ENCODE measurements around the gene THRB.

The THRB gene

GRCh38 chr3:24261521-24261920 lies 233.1 kb downstream of the THRB start:
- no peak overlapping the region for H3K4me2 ChIP-seq (ENCODE audit: low read length)
- no peaks in the 10 kb centered on the region for H3K4me1 ChIP-seq (ENCODE audit: insufficient read depth, low read length, severe bottlenecking)
- no peaks in the 10 kb centered on the region for H3K36me3 ChIP-seq (ENCODE audit: insufficient read depth, low read length)
- H3F3A ChIP-seq (ENCODE audit: insufficient read depth, low read length) = no peaks in the 10 kb centered on the region
- H3K4me3 ChIP-seq (ENCODE audit: low read depth, low read length, poor library complexity, severe bottlenecking) = no peak overlapping the region
- no peaks in the 10 kb centered on the region for H3K27me3 ChIP-seq (ENCODE audit: insufficient read depth, low read length)
- H2AFZ ChIP-seq (ENCODE audit: low read length) = no peak overlapping the region
- H3K79me2 ChIP-seq (ENCODE audit: insufficient read depth, low read length) = no peaks in the 10 kb centered on the region
- H3K27ac ChIP-seq (ENCODE audit: low read depth, low read length, poor library complexity, severe bottlenecking) = no peak overlapping the region
- no peaks in the 10 kb centered on the region for H3K9me3 ChIP-seq (ENCODE audit: low read length)
- no peaks in the 10 kb centered on the region for H3K9me2 ChIP-seq (ENCODE audit: low read depth, low read length)
- TF ChIP-seq CTCF (IDR thresholded peaks at IDR 0.05; ENCODE audit: low read length) = no peak
- TF ChIP-seq EZH2 (IDR thresholded peaks at IDR 0.05; ENCODE audit: borderline replicate concordance, low read length) = no peak
- no peaks in the 10 kb centered on the region for H4K20me1 ChIP-seq (ENCODE audit: insufficient read depth, low read length)
- no peak overlapping the region for H3K9ac ChIP-seq (ENCODE audit: low read length)

- Histone ChIP-seq H3K4me1 (ENCODE audit: insufficient read depth, low read length, severe bottlenecking) (no peaks in the 10 kb centered on the region), H3K36me3 (ENCODE audit: insufficient read depth, low read length) (no peaks in the 10 kb centered on the region), H3K4me2 (ENCODE audit: low read length) (no peak overlapping the region), H3K9me2 (ENCODE audit: low read depth, low read length) (no peaks in the 10 kb centered on the region), H3K27me3 (ENCODE audit: insufficient read depth, low read length) (no peaks in the 10 kb centered on the region), H3F3A (ENCODE audit: insufficient read depth, low read length) (no peaks in the 10 kb centered on the region), H4K20me1 (ENCODE audit: insufficient read depth, low read length) (no peaks in the 10 kb centered on the region), H3K9ac (ENCODE audit: low read length) (no peak overlapping the region), H2AFZ (ENCODE audit: low read length) (no peak overlapping the region), H3K79me2 (ENCODE audit: insufficient read depth, low read length) (no peaks in the 10 kb centered on the region), H3K9me3 (ENCODE audit: low read length) (no peaks in the 10 kb centered on the region), H3K27ac (ENCODE audit: low read depth, low read length, poor library complexity, severe bottlenecking) (no peak overlapping the region), H3K4me3 (ENCODE audit: low read depth, low read length, poor library complexity, severe bottlenecking) (no peak overlapping the region)
- TF ChIP-seq CTCF (IDR thresholded peaks at IDR 0.05; ENCODE audit: low read length) (no peak), EZH2 (IDR thresholded peaks at IDR 0.05; ENCODE audit: borderline replicate concordance, low read length) (no peak)
Measured at GRCh38 chr3:24259901-24260512, 234.6 kb downstream of the THRB start.

- Histone ChIP-seq H3K9me3 (ENCODE audit: low read length) (no peaks in the 10 kb centered on the region), H4K20me1 (ENCODE audit: insufficient read depth, low read length) (no peaks in the 10 kb centered on the region)
Measured at GRCh38 chr3:24258727-24259600, 235.7 kb downstream of the THRB start.

More at GRCh38 chr3:24258727-24259600, 235.7 kb downstream of the THRB start:
- no peak overlapping the region for H3K4me3 ChIP-seq (ENCODE audit: low read depth, low read length, poor library complexity, severe bottlenecking)
- no peak overlapping the region for H3K27ac ChIP-seq (ENCODE audit: low read depth, low read length, poor library complexity, severe bottlenecking)
- no peaks in the 10 kb centered on the region for H3K79me2 ChIP-seq (ENCODE audit: insufficient read depth, low read length)
- no peaks in the 10 kb centered on the region for H3F3A ChIP-seq (ENCODE audit: insufficient read depth, low read length)
- no peaks in the 10 kb centered on the region for H3K9me2 ChIP-seq (ENCODE audit: low read depth, low read length)
- H3K4me2 ChIP-seq (ENCODE audit: low read length) = no peak overlapping the region
- H3K27me3 ChIP-seq (ENCODE audit: insufficient read depth, low read length) = no peaks in the 10 kb centered on the region
- H3K36me3 ChIP-seq (ENCODE audit: insufficient read depth, low read length) = no peaks in the 10 kb centered on the region
- no peak overlapping the region for H3K9ac ChIP-seq (ENCODE audit: low read length)
- H2AFZ ChIP-seq (ENCODE audit: low read length) = no peak overlapping the region
- TF ChIP-seq EZH2 (IDR thresholded peaks at IDR 0.05; ENCODE audit: borderline replicate concordance, low read length) (no peak), CTCF (IDR thresholded peaks at IDR 0.05; ENCODE audit: low read length) (no peak)
- H3K4me1 ChIP-seq (ENCODE audit: insufficient read depth, low read length, severe bottlenecking) = no peaks in the 10 kb centered on the region
